T1000 (cell line): ENCODE results near the gene TUBA4A.

ENCODE experiments used
- DNase-seq: peaks from one replicate; lab custom pipeline; 2025; ENCODE audit warnings: mixed read lengths; lab: John Stamatoyannopoulos, UW

The TUBA4A gene

GRCh38 chr2:219234331-219234730 is 19.4 kb downstream of the TUBA4A start:
- DNase-seq = no peak

- DNase-seq = no peak
These were observed 23.6 kb downstream of the TUBA4A start for GRCh38 chr2:219230059-219230540.

- DNase-seq = peak; percentile 94
These were observed 24.2 kb downstream of the TUBA4A start, which contains the start of the genes ANKZF1 and ATG9A for GRCh38 chr2:219229305-219230058. TSS of gene ANKZF1 (plus strand) at chr2:219229806. CDS start at chr2:219230258, 452 bp downstream. TSS of gene ATG9A (minus strand) at chr2:219229636. CDS start at chr2:219228024, 1,612 bp downstream.

- DNase-seq = no peak
These were observed 24.8 kb downstream of the TUBA4A start for GRCh38 chr2:219228911-219229304.

- no peak for DNase-seq
These were observed 25.4 kb downstream of the TUBA4A start for GRCh38 chr2:219228041-219228910.

- DNase-seq = no peak
These were observed 28.4 kb downstream of the TUBA4A start for GRCh38 chr2:219225350-219225749.

- no peak for DNase-seq
These were observed 29.7 kb downstream of the TUBA4A start for GRCh38 chr2:219223831-219224610.

GRCh38 chr2:219221957-219222518 is 31.7 kb downstream of the TUBA4A start:
- no peak for DNase-seq

- no peak for DNase-seq
These were observed 32.9 kb downstream of the TUBA4A start for GRCh38 chr2:219220652-219221402.

GRCh38 chr2:219219784-219220532 is 33.8 kb downstream of the TUBA4A start:
- DNase-seq = no peak

- peak; percentile 91 for DNase-seq
These were observed 34.7 kb downstream of the TUBA4A start, which contains the start of gene ABCB6 for GRCh38 chr2:219218732-219219701. TSS of gene ABCB6 (minus strand) at chr2:219218958. CDS start at chr2:219218673, 285 bp downstream.

- DNase-seq = peak; percentile 59
These were observed 35.4 kb downstream of the TUBA4A start for GRCh38 chr2:219218217-219218731.

- DNase-seq = no peak
These were observed 37.2 kb downstream of the TUBA4A start for GRCh38 chr2:219216535-219216915.

GRCh38 chr2:219215871-219216534 is 37.7 kb downstream of the TUBA4A start:
- DNase-seq = no peak

- DNase-seq = no peak
These were observed 38.9 kb downstream of the TUBA4A start for GRCh38 chr2:219214786-219215185.

GRCh38 chr2:219214141-219214540 is 39.6 kb downstream of the TUBA4A start:
- DNase-seq = no peak

- no peak for DNase-seq
These were observed 40.1 kb downstream of the TUBA4A start for GRCh38 chr2:219213486-219214071.

- DNase-seq = no peak
These were observed 40.7 kb downstream of the TUBA4A start for GRCh38 chr2:219213026-219213415.
